Fibroblast of the aortic adventitia (primary cell): ENCODE data around the gene ARRB1. TPM values are rescaled to one million over a fixed set of nuclear protein-coding genes. Genes with fewer than 3 reads are reported as not detected.

ENCODE experiments used
- DNase-seq: peaks from one replicate; pipeline ENCODE4 v3.0.0-alpha.2; 2010; ENCODE audit warnings: low read depth
- H3K4me3 ChIP-seq: 2 replicates; pipeline ENCODE4 v1.5.1; 2011; ENCODE audit warnings: low read depth, mild to moderate bottlenecking, control low read depth, low read length, moderate library complexity
- CTCF ChIP-seq: IDR thresholded peaks from 2 replicates; pipeline ENCODE4 v1.5.1; 2011; ENCODE audit warnings: mild to moderate bottlenecking, low read length, control low read depth, inconsistent platforms; ENCODE audit not compliant: insufficient read depth
- total RNA-seq: library from RNA; depleted of rRNA; stranded (reverse); fragments of >200 nt; gene quantifications from 2 replicates; pipeline ENCODE4 v1.2.3, GENCODE V29; 2012; ENCODE audit warnings: low replicate concordance

ARRB1 gene
- total RNA-seq, 1 donor = 36.3 TPM

- DNase-seq = no peak
- peak overlapping the region; percentile 73 for H3K4me3 ChIP-seq
- TF ChIP-seq CTCF = no peak
Observed at GRCh38 chr11:75352588-75353206, 1.2 kb upstream of the ARRB1 start.

GRCh38 chr11:75351791-75352587 is 528 bp upstream of the ARRB1 start:
- peak overlapping the region; percentile 73 for H3K4me3 ChIP-seq
- peak; percentile 62 for DNase-seq
- no peak for TF ChIP-seq CTCF

- peak; percentile 31 for TF ChIP-seq CTCF
- DNase-seq = peak; percentile 40
- peak overlapping the region; percentile 73 for H3K4me3 ChIP-seq
Observed at GRCh38 chr11:75350743-75351540, 519 bp downstream of the ARRB1 start.

- peak overlapping the region; percentile 73 for H3K4me3 ChIP-seq
- no peak for TF ChIP-seq CTCF
- no peak for DNase-seq
Observed at GRCh38 chr11:75350122-75350742, 1.2 kb downstream of the ARRB1 start.

GRCh38 chr11:75349521-75350116 is 1.8 kb downstream of the ARRB1 start:
- TF ChIP-seq CTCF = no peak
- peak overlapping the region; percentile 17 for H3K4me3 ChIP-seq
- DNase-seq = no peak

- peak; percentile 97 for DNase-seq
- no peak overlapping the region for H3K4me3 ChIP-seq
- no peak for TF ChIP-seq CTCF
Observed at GRCh38 chr11:75347781-75348566, 3.5 kb downstream of the ARRB1 start.
